CD4-positive, alpha-beta T cell (primary cell): ENCODE results near the gene OGFOD2. TPM values are rescaled to one million over a fixed set of nuclear protein-coding genes. Genes with fewer than 3 reads are reported as not detected.

Experiments
- ATAC-seq: fragments of 200-7000 bp; cut with Tn5 transposase; one replicate; pipeline ENCODE4 v1.10.0; 2022; ENCODE audit warnings: mild to moderate bottlenecking; ENCODE audit not compliant: poor library complexity
- CTCF ChIA-PET: fragments of 350-600 bp; sonication (Branson Sonifier 250); formaldehyde crosslinking; loops from one replicate; lab custom pipeline; 2021; ENCODE audit warnings: antibody characterized with exemption, inconsistent platforms; lab: Charles Lee
- POLR2A ChIA-PET: fragments of 350-600 bp; sonication (Branson Sonifier 250); formaldehyde crosslinking; loops from one replicate; lab custom pipeline; 2021; ENCODE audit warnings: antibody characterized with exemption, inconsistent platforms; lab: Charles Lee
- DNase-seq, 14 experiments: peaks; one replicate each; pipeline ENCODE4 v3.0.0-alpha.2; 2013 to 2020; ENCODE audit warnings: mixed read lengths in 2 of 14
- H3K27ac ChIP-seq, 2 donors: one replicate each; pipeline versions ENCODE4 v1.5.1 to v1.7.0; 2013; ENCODE audit warnings: low read length in 2 of 2, low read depth in 1 of 2, mild to moderate bottlenecking in 1 of 2
- H3K27me3 ChIP-seq, 2 experiments: 1 replicate in 1 of 2; 2 replicates in 1 of 2; pipeline versions ENCODE4 v1.6.1 to v1.7.0; 2013; ENCODE audit warnings: low read length in 2 of 2, control low read depth in 1 of 2, mild to moderate bottlenecking in 1 of 2, moderate library complexity in 1 of 2; ENCODE audit not compliant: insufficient read depth in 2 of 2, control insufficient read depth in 1 of 2
- H3K36me3 ChIP-seq: one replicate; pipeline ENCODE4 v1.6.1; 2013; ENCODE audit warnings: low read length, control low read depth; ENCODE audit not compliant: insufficient read depth
- H3K4me1 ChIP-seq: one replicate; pipeline ENCODE4 v1.6.1; 2013; ENCODE audit warnings: low read length, control low read depth; ENCODE audit not compliant: insufficient read depth
- H3K4me3 ChIP-seq: one replicate; pipeline ENCODE4 v1.5.1; 2013; ENCODE audit warnings: mild to moderate bottlenecking, low read length, moderate library complexity
- H3K9me3 ChIP-seq, 2 experiments: 1 replicate in 1 of 2; 2 replicates in 1 of 2; pipeline versions ENCODE4 v1.6.1 to v1.7.0; 2013; ENCODE audit warnings: low read length in 2 of 2, mild to moderate bottlenecking in 2 of 2, control low read depth in 1 of 2, moderate library complexity in 1 of 2; ENCODE audit not compliant: control insufficient read depth in 1 of 2, insufficient read depth in 1 of 2
- H3K27ac Mint-ChIP-seq: one replicate; pipeline ENCODE4 v1.8.0; 2020; ENCODE audit warnings: mixed read lengths
- H3K27me3 Mint-ChIP-seq: one replicate; pipeline ENCODE4 v1.8.0; 2021; ENCODE audit warnings: mixed read lengths
- H3K36me3 Mint-ChIP-seq: one replicate; pipeline ENCODE4 v1.8.0; 2021; ENCODE audit warnings: low read depth, mixed read lengths
- H3K4me1 Mint-ChIP-seq: one replicate; pipeline ENCODE4 v1.8.0; 2021; ENCODE audit warnings: low read depth, mixed read lengths
- H3K4me3 Mint-ChIP-seq: one replicate; pipeline ENCODE4 v1.8.0; 2020; ENCODE audit warnings: mild to moderate bottlenecking, mixed read lengths
- H3K9me3 Mint-ChIP-seq: one replicate; pipeline ENCODE4 v1.8.0; 2020; ENCODE audit warnings: mixed read lengths
- CTCF ChIP-seq: fragments of 200-600 bp; IDR thresholded peaks from one replicate; pipeline ENCODE4 v1.8.0; 2022; ENCODE audit warnings: antibody characterized with exemption, mild to moderate bottlenecking
- intact Hi-C, 2 experiments: fragments of 100-400 bp; cut with DNase I in 1 of 2; cut with micrococcal nuclease in 1 of 2; formaldehyde crosslinking; loops; one replicate each; pipeline versions ENCODE4 v1.15.1 to v1.9.0; 2023 to 2025; cut with DNase I, micrococcal nuclease
- total RNA-seq, 174 experiments: library from RNA in 2 of 174; stranded (reverse) in 2 of 174; gene quantifications; one replicate each; pipeline ENCODE4 v1.2.3 and lab custom pipeline; 2021 to 2026

Gene OGFOD2
- total RNA-seq, 2 experiments from 2014 or later, result 12.0 to 14.9 TPM

- Histone ChIP-seq H3K27me3 (no peaks in the 10 kb centered on the region), H3K4me1 (no peaks in the 10 kb centered on the region), H3K27ac (no peak overlapping the region), H3K9me3 (no peaks in the 10 kb centered on the region), H3K36me3 (peaks cover 19% of the 10 kb centered on the region), H3K4me3 (no peak overlapping the region)
- no peaks in the 10 kb centered on the region for H3K27me3 Mint-ChIP-seq
- H3K9me3 Mint-ChIP-seq, result no peaks in the 10 kb centered on the region
- intact Hi-C loops, result no loop called here
- TF ChIP-seq CTCF, result no peak
- H3K27ac Mint-ChIP-seq, result no peak overlapping the region
- no peak for DNase-seq
- ATAC-seq, result no peak
- H3K4me1 Mint-ChIP-seq, result no peaks in the 10 kb centered on the region
- no peak overlapping the region for H3K4me3 Mint-ChIP-seq
- ChIA-PET CTCF (no interaction called here), POLR2A (no interaction called here)
- H3K36me3 Mint-ChIP-seq, result peaks cover 1% of the 10 kb centered on the region
Observed at GRCh38 chr12:122994781-122995502, 19.9 kb downstream of the OGFOD2 start.

- no peak for ATAC-seq
- peaks cover 8% of the 10 kb centered on the region for H3K36me3 Mint-ChIP-seq
- no peaks in the 10 kb centered on the region for H3K4me1 Mint-ChIP-seq
- POLR2A ChIA-PET, result no interaction called here
- Histone ChIP-seq H3K27me3 (no peaks in the 10 kb centered on the region), H3K9me3 (no peaks in the 10 kb centered on the region), H3K4me3 (no peak overlapping the region), H3K36me3 (peaks cover 23% of the 10 kb centered on the region), H3K4me1 (no peaks in the 10 kb centered on the region), H3K27ac (no peak overlapping the region)
- DNase-seq, result no peak
- intact Hi-C loops, result no loop called here
- CTCF ChIA-PET, result no interaction called here
- H3K9me3 Mint-ChIP-seq, result no peaks in the 10 kb centered on the region
- no peak for TF ChIP-seq CTCF
- no peaks in the 10 kb centered on the region for H3K27me3 Mint-ChIP-seq
- H3K4me3 Mint-ChIP-seq, result no peak overlapping the region
- no peak overlapping the region for H3K27ac Mint-ChIP-seq
Observed at GRCh38 chr12:122995503-122996187, 20.6 kb downstream of the OGFOD2 start.

DNA sequence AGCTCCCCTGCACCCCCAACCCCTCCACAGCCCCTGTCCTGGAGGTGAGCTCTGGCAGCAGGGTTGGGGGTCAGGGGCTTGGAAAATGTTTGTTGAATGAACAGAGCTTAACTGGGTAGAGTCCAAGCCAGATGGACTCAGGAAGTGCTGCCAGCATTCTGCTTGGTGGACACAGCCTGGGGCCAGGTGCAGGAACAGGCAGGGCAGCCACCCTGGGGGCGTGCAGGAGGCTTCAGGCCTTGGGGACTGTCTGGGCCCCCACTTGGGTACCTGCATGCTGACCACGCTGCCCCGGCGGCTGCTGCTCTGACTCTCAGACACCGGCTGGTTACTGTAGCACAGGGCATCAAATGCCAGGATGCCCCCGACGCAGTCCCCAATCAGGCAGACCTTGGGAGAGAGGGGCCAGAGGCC lies 21.2 kb downstream of the OGFOD2 start:
- peaks cover 11% of the 10 kb centered on the region for H3K36me3 Mint-ChIP-seq
- H3K4me1 Mint-ChIP-seq, result no peaks in the 10 kb centered on the region
- Histone ChIP-seq H3K4me1 (no peaks in the 10 kb centered on the region), H3K27me3 (no peaks in the 10 kb centered on the region), H3K27ac (no peak overlapping the region), H3K9me3 (no peaks in the 10 kb centered on the region), H3K36me3 (peaks cover 26% of the 10 kb centered on the region), H3K4me3 (no peak overlapping the region)
- CTCF ChIA-PET, result no interaction called here
- H3K27me3 Mint-ChIP-seq, result no peaks in the 10 kb centered on the region
- no peaks in the 10 kb centered on the region for H3K9me3 Mint-ChIP-seq
- no peak for ATAC-seq
- intact Hi-C loops, result no loop called here
- DNase-seq, result no peak
- H3K27ac Mint-ChIP-seq, result no peak overlapping the region
- TF ChIP-seq CTCF, result no peak
- POLR2A ChIA-PET, result no interaction called here
- no peak overlapping the region for H3K4me3 Mint-ChIP-seq
